CD1c-positive myeloid dendritic cell (primary cell): Measurements from ENCODE around the gene ZBTB7C.
A peak's percentile ranks its signal among the peaks of the same experiment; 100 is the strongest.

ENCODE experiments used
- DNase-seq: peaks from one replicate; pipeline ENCODE4 v3.0.0-alpha.2; 2016; ENCODE audit errors: extremely low spot score

ZBTB7C gene

DNA sequence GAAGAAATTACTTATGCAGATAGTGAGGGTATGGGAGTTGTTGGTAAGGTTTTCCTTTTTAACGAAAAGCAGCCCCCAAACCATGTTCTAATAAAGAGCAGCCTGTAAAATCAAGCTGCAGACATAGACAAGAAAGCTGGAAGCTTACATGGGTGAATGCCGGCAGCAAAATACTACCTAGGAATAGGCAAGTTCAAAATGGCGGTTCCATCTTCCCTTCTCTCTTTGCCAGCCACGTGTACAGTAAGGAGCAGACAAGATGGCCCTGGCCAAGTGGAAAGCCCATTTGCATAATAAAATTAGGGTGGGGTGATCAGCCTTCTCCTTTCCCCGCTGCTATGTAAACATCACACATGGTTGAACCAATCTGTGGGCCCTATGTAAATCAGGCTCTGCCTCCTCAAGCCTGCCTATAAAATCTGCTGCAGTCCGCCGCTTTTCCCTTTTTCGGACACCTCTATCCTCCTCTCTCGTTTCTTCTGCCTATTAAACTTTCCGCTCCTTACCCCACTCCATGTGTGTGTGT, 155.0 kb downstream of the ZBTB7C start:
- DNase-seq, result no peak

DNA sequence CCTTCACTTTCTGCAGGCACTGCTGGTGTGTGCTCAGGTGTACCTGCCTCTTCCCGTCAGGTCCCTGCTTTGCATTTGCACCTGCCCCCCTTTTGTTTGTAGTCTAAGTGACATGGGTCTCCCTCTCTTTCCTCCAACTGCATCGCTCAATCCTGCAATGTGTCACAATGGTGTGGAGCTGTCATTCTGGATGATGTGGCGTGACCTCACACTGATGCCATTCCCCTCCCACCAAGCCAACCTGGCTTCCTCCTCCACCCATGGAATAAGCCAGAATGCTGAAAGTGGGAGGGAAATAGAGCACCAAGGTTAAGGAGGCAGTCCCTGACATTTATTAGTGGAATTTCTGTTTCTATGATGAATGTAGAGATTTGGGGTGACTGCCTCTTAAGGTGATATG, 156.7 kb downstream of the ZBTB7C start:
- no peak for DNase-seq

DNA sequence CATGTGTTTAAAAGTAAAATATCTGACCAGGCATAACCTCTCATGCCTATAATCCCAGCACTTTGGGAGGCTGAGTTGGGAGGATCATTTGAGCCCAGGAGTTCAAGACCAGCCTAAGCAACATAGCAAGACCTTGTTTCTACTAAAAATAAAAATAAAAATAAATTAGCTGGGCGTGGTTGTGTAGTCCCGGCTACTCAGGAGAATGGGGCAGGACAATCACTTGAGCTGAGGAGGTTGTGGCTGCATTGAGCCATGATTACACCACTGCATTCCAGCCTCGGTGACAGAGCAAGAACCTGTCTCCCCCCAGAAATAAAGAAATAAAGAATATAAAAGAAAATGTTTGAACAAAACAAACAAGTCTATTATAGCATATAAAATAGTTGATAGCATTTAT, 158.3 kb downstream of the ZBTB7C start:
- no peak for DNase-seq

DNA sequence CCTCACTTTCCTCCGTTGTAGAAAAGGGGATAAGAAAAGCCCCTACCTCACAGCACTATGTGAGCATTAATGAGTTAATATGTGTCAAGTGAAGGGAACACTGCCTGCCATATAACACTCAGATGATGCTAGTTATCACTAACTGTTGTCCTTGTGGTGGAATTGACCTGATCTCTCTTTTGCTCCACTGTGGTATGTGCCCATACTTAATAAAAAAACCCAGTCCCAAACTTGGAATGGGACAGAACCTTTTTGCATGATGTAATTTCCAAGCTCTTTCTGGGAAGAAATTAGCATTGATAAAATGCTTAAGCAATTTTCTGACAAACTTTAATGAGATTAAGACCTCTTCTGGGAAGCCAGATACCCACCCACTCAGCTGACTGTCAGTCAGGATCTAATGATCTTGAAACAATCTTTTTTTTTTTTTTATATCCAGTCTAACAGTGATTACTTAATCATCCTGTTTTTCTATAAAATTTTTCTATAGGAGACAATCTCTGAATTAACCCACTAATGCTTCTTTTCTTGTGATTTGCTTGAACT, 158.7 kb downstream of the ZBTB7C start:
- no peak for DNase-seq

DNA sequence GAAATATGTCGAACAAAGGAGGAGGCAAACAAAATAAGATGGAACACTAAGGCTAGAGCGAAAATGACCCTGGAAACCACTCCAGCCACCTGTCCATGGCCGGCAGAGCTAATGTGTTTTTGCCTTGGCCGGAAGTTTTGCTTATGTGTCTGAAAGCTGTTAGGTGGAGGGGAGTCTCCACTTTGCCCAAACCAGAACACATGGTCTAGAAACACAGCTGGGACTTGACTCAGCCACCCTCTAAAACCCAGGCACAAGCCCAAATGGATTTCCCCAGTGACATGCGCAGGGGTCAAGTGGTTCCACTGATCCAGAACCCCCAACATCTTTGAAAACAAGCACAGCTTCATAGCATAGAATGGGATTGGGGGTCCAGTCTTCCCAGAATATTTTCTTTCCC, 159.3 kb downstream of the ZBTB7C start:
- DNase-seq, result no peak

DNA sequence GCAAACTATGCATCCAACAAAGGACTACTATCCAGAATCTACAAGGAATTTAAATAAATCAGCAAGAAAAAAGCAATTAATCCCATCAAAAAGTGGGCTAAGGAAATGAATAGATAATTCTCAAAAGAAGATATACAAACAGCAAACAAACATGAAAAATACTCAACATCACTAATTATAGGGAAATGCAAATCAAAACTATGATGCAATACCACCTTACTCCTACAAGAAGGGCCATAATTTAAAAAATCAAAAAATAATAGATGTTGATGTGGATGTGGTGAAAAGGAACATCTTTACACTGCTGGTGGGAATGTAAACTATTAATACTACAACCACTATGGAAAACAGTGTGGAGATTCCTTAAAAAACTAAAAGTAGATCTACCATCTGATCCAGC, 164.7 kb downstream of the ZBTB7C start:
- no peak for DNase-seq

DNA sequence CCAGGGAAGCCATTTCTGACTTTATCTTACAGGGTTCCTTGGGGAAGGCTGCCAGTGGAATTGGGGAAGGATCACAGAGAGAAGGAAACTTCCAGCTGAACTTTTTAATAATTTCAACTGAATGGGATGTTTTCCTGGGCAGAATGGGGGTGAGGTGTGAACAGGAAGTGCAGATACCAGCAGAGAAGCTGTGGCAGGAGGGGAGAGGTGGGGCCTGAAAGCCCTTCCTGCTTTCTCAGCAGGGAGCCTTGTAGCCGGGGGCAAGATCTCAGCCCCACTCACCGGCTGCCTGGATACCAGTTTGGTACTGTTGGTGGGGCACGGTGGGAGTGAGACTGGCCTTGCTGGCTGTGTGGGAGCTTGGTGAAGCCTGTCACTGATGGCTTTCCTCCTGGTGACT, 170.5 kb downstream of the ZBTB7C start:
- DNase-seq, result no peak

DNA sequence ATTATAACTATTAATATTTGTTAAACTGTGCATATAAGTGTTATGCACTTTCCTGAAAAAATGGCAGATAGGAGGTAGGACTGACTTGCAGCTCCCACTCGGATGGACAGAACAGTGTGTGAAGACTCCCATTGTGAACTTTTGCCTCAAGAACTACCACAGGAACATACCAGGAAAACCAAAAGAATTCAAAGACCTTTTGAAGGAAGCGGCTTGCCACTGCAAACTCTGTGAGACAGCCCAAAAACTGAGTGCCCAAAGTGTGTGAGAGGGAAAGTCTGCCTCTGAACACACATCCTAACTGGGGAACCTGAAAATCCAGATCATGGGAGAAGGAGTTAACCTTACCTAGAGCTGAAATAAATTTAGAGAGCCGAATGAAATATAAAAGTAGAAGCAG, 171.0 kb downstream of the ZBTB7C start:
- no peak for DNase-seq

DNA sequence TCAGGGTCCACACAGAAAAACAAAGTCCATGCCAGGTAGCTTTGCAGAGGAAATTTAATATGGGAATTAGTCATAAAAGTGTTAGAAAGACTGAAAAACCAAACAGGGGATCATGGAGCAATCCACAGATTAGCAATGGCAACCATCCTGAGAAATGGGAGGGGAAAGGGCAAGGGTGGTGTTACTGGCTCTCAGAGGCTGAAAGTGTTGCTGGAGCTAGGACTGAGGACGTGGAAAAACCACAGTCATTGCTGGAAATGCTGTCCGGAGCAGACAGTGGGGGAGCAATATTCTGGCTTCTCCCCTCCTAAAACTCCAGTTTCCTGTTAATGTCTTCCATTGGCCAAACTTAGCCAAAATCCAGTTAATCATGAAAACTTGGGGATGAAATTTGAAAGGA, 172.4 kb downstream of the ZBTB7C start:
- no peak for DNase-seq

DNA sequence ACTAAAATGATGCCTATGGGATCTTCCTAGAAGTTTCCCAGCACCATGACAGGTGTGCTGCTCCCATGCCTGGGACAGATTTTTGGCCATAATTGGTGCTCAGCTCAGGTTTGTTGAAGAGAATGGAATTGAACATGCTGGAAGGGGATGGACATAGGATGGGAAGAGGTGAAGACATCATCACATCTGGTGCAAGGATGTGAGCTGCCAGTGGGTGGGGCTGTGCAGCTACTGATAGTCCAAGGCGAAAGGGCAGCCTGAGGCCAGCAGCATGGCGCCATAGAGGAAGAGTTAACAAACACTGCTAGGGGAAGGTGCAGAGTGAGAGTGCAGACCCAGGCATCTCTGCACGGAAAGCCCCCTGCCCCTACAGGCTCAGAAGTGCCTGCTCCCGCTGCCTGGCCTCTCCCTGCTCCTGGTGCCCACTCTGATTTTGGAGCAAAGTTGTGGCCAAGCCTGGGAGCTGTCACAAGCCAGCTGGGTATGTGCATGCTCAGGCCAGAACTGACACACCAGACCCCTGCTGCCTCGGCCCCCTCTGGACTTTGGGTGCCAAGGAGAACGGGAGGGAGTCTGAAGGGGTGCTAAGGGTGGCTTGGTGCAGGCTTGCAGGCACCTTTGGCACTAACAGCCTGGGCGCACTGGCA, 178.6 kb downstream of the ZBTB7C start:
- DNase-seq, result peak; percentile 68

DNA sequence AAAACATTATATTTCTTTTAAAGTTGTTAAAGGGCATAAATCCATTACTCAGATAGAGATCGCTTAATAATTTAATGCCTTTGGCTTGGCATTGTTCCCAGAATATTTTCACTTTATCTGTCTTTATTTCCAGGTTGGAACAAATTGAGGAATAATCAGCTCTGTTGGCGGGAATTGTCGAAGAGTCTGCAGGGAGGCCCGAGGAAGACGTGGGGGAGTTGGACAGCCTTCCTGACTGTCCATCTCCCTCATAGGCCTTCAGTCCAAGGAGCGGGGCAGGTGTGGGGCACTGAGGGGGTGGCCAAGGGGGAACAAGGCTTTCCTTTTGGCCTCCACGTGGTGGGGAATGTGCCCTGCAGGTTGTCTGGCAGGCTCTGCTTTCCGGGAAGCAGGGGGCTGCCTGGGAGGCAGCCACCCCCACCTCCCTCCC, 179.6 kb downstream of the ZBTB7C start:
- DNase-seq, result no peak

DNA sequence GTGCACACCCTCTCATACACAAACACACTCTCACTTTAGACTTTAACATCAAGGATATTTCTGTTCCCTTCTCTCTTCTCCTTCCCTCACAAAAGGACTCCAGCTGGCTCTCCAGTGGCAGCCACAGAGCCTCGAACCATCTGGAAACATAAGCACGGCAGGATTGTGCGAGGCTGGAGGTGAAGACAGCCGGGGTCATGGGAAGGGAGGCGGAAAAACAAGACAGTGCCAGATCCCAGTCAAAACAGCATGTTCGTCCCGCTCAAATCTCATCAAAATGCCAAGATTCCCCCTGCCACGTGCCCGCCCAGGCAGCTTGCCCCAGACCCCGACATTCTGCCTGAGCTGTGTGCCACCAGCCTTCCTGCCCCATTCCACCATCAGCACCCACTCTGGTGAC, 180.3 kb downstream of the ZBTB7C start:
- no peak for DNase-seq

DNA sequence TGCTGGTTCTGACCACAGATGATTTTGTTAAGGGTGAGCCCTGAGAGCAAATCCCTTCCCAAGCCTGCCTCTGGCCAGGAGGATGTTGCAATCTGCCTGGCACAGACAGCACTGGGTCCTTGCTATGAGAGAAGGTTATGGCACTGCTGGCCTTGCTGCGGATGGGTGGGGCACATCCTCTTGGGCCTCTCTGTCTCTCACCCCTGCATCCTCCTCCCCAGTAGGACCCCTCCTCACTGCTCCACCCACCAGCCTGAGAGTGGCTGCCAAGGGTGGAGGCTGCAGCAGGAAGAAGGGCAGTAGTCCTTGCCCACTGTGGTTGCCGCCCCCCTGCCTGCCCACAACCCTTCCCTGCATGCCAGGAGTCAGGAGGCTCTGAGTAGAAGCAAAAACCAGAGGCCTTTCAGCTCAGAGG, 180.9 kb downstream of the ZBTB7C start:
- no peak for DNase-seq

DNA sequence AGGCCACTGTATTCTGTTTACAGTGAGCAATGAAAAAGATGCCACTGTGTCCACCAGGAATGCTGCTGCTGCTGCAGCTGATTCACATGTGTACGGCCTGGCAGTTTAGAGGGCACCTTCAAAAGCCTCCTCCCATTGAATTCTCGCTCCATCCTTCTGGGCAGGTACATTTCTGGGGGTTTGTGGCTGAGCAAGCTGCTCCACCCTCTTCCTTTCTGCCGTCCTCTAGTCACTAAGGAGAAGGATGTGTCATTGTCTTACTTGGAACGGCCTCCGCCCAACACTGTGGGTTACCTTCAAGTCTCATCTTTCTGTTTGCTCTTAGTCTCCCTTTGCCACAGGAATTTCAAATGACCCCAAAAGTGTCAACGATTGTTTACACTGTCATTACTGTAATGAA, 182.0 kb downstream of the ZBTB7C start:
- DNase-seq, result no peak

DNA sequence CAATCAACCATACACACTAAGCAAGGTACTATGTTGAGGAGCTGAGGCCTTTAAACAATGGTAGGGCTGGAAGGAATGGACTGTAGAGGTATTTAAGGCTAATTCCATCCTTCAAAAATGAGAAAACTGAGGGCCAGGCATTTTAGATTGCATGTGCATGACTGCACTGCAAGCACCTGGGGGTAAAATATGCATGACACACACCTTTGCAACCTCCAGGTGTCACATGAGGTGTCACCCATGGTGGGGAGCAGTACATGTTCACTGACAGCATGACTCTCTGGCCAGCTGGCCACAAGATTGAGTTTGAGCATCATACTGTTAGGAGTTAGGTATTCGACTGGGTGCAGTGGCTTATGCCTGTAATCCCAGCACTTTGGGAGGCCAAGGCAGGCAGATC, 182.8 kb downstream of the ZBTB7C start:
- no peak for DNase-seq

DNA sequence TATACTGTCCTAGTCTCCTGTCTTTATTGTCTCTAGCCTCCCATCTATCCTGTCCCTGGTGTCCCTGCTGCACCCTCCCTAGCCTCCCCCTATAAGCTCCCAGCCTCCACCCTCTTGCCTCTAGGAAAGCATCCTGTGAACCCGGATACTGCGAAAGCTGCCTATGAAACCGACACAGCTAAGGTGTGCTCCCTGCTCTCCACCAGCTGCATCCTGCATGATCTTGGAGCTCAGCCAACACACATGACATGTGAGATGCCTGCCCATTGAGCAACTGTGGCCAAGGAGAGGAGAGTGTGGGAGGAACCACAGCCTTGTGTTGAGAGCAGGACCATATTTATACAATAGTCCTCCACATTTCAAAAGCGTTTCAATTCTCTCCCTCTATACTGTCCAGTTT, 187.1 kb downstream of the ZBTB7C start:
- peak; percentile 49 for DNase-seq

DNA sequence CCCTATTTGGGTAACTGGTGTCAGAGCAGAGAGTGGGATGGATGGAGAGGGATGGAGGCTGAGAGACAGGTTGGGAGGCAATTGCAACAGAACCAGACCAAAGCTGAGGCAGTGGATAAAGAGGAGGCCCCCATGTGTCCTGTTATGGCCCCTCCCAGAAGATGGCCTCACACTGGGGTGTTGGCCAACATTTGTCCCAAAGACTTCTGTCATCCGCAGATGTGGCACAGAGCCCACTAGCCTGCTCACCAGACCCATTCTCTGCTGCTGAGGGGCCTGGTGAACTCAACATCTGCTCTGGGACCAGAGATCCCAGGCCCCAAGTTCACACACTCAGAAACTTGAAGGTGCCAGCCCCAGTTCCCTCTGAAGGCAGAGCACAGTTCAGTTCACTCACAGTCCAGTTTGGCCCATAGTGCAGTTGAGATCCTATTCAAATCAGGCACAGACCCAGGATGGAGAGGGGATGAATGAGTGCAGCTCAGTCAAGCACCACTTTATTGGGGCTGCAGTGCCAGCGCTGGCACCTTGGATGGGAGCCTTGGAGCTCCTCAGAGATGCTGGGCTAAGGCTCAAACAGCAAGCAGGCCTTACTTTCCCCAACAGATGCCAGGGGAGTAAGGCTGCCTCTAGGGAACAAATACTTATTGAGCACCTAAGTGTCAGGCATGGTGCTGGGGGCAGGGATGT, 189.2 kb downstream of the ZBTB7C start:
- no peak for DNase-seq

DNA sequence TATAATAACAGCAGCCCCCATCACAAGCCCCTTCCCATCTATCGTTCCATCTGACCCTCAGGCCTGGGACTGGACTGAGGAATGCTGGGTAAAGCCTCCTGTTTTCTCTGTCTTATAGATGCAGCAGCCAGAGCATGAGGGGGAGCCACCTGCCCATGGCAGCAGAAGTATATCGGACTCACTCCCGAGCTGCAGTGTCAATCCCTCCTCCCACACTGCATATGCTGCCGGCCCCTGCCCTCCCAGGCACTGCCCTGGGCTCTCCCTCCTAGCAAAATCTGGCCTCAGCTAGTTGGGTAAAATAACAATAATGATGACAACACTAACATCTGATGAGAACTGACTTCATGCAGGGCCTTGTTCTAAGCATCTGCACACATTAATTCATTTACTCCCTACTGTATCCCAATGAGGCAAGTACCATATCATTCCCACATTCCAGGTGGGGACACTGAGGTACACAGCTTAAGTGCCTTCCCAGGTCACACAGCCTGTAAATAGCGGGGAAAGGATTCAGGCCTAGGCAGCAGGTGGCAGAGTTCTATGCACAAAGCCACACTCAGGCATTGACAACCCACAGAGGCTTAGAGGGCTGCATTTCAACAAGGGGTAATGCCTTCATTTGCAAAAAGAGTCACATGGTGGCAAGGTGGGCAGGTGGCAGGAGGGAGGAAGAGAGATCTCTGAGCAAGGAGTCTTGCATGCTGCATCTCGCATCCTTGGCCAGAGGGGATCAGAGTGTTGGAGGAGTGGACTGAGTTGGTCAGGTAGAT, 190.0 kb downstream of the ZBTB7C start:
- DNase-seq, result no peak

DNA sequence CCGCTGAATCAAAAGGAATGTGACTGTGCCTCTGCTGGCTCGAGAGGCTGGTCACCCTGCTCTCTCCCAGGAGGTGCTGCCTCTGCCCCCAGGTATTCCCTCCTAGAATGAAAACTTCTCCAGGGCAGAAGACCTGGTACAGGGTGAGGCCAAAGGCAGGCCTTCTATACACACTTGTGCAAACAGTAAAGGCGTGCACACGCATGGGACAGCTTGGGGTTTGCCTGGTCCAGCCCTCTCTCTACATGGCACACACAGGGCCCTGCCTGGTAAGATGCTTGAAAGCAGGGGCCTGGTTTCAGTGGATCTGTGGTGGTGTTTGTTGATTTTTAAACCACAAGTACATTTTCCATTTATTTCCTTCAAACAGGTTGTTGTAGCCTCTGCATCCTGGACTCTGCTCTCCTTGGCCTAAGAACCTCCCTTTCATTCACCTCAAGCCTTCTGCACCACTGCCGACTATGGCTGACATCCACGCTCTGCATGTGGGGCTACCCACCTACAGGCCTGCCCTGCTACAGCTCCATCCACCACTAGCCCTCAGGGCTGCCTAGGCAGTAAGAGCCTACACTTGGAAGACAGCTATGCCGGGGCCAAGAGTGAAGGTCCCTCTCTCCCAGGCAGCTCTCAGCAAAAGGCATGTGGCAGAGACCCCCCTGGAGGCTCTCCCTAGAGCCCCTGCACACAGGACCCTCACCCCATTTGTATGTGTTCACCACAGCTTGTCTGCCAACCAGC, 190.7 kb downstream of the ZBTB7C start:
- no peak for DNase-seq

DNA sequence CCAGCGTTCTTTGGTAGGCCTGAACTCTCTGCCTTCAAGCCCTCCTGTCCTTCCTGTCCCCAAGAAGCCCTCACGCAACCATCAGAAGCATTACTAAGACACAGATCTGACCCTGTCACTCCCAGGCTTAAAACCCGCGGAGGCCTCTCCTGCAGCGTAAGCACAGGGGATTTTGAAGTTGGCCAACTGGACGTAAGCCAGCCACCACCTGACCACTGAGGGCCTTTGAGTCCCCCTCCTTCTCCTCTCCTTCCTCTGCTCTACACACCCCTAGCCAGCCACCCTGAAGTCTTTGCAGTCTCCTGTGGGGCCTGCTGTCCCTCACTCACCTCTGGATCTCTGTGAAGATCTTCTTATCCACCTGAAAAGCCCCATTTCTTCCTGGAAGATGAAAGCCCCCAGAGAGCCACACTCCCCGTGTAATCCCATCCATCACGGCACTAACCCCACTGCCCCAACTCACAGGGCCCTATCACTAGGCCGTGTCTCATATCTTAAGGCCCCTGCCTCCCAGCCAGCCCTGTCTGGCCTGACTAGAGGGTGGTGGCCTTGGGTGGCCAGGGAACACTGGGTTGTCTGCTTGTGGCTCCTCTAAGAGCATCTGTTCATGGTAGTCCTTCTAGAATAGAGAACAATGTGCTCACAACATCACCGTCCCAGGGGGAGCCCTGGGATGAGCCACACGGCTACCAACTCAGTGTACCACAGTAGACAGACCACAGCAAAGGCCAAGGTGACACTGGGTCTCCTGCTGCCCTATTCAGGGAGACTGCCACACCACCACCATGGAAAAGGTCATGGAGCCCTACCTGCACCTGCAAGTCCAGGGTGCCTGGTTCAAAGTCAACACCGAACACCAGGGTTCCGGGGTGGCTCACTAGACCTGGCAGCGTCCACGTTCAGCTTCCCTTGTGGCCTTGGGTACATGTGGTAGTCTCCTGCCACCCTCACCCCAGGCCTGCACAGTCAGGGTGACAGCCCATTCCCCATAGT, 191.6 kb downstream of the ZBTB7C start:
- no peak for DNase-seq
